Tibial artery (tissue), 4 donors: Measurements from ENCODE around the gene KTN1.

Source experiments
- DNase-seq, 2 donors: peaks; one replicate each; pipeline ENCODE4 v3.0.0-alpha.2; 2019
- H3K27ac ChIP-seq, 2 donors: fragments of 200-600 bp; sonication (generic) in 1 of 2; 1 replicate in 1 of 2; 2 replicates in 1 of 2; pipeline ENCODE4 v1.5.1; 2018 to 2019; ENCODE audit warnings: mild to moderate bottlenecking in 1 of 2
- H3K27me3 ChIP-seq, 2 donors: fragments of 200-600 bp; sonication (generic) in 1 of 2; one replicate each; pipeline versions ENCODE4 v1.5.1 to v1.6.0; 2016 to 2019
- H3K36me3 ChIP-seq, 3 donors: fragments of 200-600 bp; sonication (generic) in 2 of 3; one replicate each; pipeline ENCODE4 v1.5.1; 2016 to 2019; ENCODE audit warnings: mild to moderate bottlenecking in 2 of 3
- H3K4me1 ChIP-seq, 4 donors: fragments of 200-600 bp; sonication (generic) in 2 of 4; 1 replicate in 3 of 4; 2 replicates in 1 of 4; pipeline ENCODE4 v1.5.1; 2016 to 2019
- H3K4me3 ChIP-seq, 2 donors: fragments of 200-600 bp; sonication (generic) in 1 of 2; 1 replicate in 1 of 2; 2 replicates in 1 of 2; pipeline ENCODE4 v1.5.1; 2018 to 2019; ENCODE audit warnings: mild to moderate bottlenecking in 2 of 2
- H3K9me3 ChIP-seq, 3 donors: fragments of 200-600 bp; sonication (generic) in 1 of 3; one replicate each; pipeline ENCODE4 v1.5.1; 2016 to 2019
- CTCF ChIP-seq, 2 experiments: fragments of 200-600 bp in 1 of 2; fragments of 450-650 bp in 1 of 2; IDR thresholded peaks; one replicate each; pipeline ENCODE4 v1.5.1; 2017 to 2019; ENCODE audit warnings: antibody characterized with exemption in 2 of 2, mild to moderate bottlenecking in 1 of 2, moderate library complexity in 1 of 2
- intact Hi-C: fragments of 100-400 bp; cut with DNase I; formaldehyde crosslinking; loops from one replicate; pipeline ENCODE4 v1.15.0; 2023; ENCODE audit warnings: low total_unique reads

KTN1 gene

GRCh38 chr14:55730592-55731310, 150.7 kb downstream of the KTN1 start:
- no peak for DNase-seq
- H3K27ac ChIP-seq, result no peak overlapping the region
- no peak overlapping the region for H3K4me3 ChIP-seq
- no peaks in the 10 kb centered on the region for H3K4me1 ChIP-seq
- TF ChIP-seq CTCF (IDR thresholded peaks at IDR 0.05), result no peak
- intact Hi-C loops, result no loop called here
- H3K36me3 ChIP-seq, result no peaks in the 10 kb centered on the region
- H3K27me3 ChIP-seq, result no peaks in the 10 kb centered on the region
- H3K9me3 ChIP-seq, result no peaks in the 10 kb centered on the region

GRCh38 chr14:55731311-55731872, 151.4 kb downstream of the KTN1 start:
- no peaks in the 10 kb centered on the region for H3K36me3 ChIP-seq
- H3K27me3 ChIP-seq, result no peaks in the 10 kb centered on the region
- no peak overlapping the region for H3K27ac ChIP-seq
- TF ChIP-seq CTCF (IDR thresholded peaks at IDR 0.05), result no peak
- no peak for DNase-seq
- intact Hi-C loops, result no loop called here
- H3K4me3 ChIP-seq, result no peak overlapping the region
- H3K9me3 ChIP-seq, result no peaks in the 10 kb centered on the region
- no peaks in the 10 kb centered on the region for H3K4me1 ChIP-seq

- peak in 1 of 2 donors; percentile 57 for DNase-seq
- Histone ChIP-seq H3K4me1 (no peaks in the 10 kb centered on the region), H3K36me3 (no peaks in the 10 kb centered on the region), H3K27ac (no peak overlapping the region), H3K9me3 (no peaks in the 10 kb centered on the region), H3K4me3 (no peak overlapping the region), H3K27me3 (no peaks in the 10 kb centered on the region)
- TF ChIP-seq CTCF (IDR thresholded peaks at IDR 0.05), result peak; percentile 39 to 46
- intact Hi-C loops, result no loop called here
These were observed 152.0 kb downstream of the KTN1 start for GRCh38 chr14:55731881-55732498.

GRCh38 chr14:55733599-55733998, 153.6 kb downstream of the KTN1 start:
- H3K4me1 ChIP-seq, result no peaks in the 10 kb centered on the region
- H3K27ac ChIP-seq, result no peak overlapping the region
- H3K27me3 ChIP-seq, result no peaks in the 10 kb centered on the region
- no peaks in the 10 kb centered on the region for H3K9me3 ChIP-seq
- TF ChIP-seq CTCF (IDR thresholded peaks at IDR 0.05), result no peak
- DNase-seq, result no peak
- H3K36me3 ChIP-seq, result no peaks in the 10 kb centered on the region
- H3K4me3 ChIP-seq, result no peak overlapping the region
- intact Hi-C loops, result no loop called here
